Right forelimb (tissue), 1 donor: ENCODE data around the gene ZNF345.

Experiments used
- DNase-seq: peaks from one replicate; pipeline ENCODE4 v3.0.0-alpha.2; 2018

Gene ZNF345

DNA sequence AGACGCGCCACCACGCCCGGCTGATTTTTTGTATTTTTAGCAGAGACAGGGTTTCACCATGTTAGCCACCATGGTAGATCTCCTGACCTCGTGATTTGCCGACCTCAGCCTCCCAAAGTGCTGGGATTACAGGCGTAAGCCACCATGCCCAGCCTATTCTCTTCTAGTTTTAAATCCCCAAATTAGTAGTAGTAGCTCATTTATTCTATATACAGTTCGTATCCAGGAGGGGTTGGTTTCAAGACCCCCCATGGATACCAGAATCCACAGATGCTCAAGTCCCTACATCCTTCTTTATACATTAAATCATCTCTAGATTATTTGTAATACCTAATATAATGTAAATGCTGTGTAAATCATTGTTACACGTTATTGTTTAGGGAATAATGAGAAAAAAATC lies 67.4 kb downstream of the ZNF345 start:
- DNase-seq, result no peak
